SK-N-SH (cell line): ENCODE results near the gene CDH4. TPM values are rescaled to one million over a fixed set of nuclear protein-coding genes. Genes with fewer than 3 reads are reported as not detected.

ENCODE experiments used
- CTCF ChIA-PET: fragments of 300-600, 350-600 bp; formaldehyde crosslinking; extraction: SDS; loops from one replicate; lab custom pipeline; 2021; lab: Yijun Ruan, JAX
- POLR2A ChIA-PET: fragments of 350-600 bp; sonication (Branson Sonifier 250); formaldehyde crosslinking; extraction: SDS; loops from one replicate; lab custom pipeline; 2020; ENCODE audit warnings: antibody characterized with exemption, inconsistent platforms; lab: Yijun Ruan, JAX
- DNase-seq: peaks from one replicate; pipeline ENCODE4 v3.0.0; 2012
- H2AFZ ChIP-seq: fragments of 200-600 bp; sonication (generic); 2 replicates; pipeline ENCODE4 v1.8.1; 2016; ENCODE audit warnings: antibody characterized with exemption, mild to moderate bottlenecking, low read depth
- H3F3A ChIP-seq: fragments of 200-600 bp; sonication (generic); replicated peaks from 2 replicates; pipeline ENCODE3; 2016; ENCODE audit warnings: antibody characterized with exemption, mild to moderate bottlenecking; ENCODE audit not compliant: insufficient read depth
- H3K27ac ChIP-seq, 2 experiments: fragments of 200-500 bp in 1 of 2; fragments of 200-600 bp in 1 of 2; sonication (Bioruptor generic) in 1 of 2; sonication (generic), shearing (Covaris generic) in 1 of 2; 2 replicates each; pipeline versions ENCODE4 v1.5.1 to v1.6.1; 2014 to 2016; ENCODE audit warnings: low read depth in 2 of 2, inconsistent platforms in 1 of 2, low read length in 1 of 2, mild to moderate bottlenecking in 1 of 2, mixed read lengths in 1 of 2
- H3K27me3 ChIP-seq: fragments of 200-600 bp; sonication (generic), shearing (Covaris generic); 2 replicates; pipeline ENCODE4 v1.6.1; 2016; ENCODE audit warnings: mixed run types; ENCODE audit not compliant: insufficient read depth
- H3K36me3 ChIP-seq, 2 experiments: fragments of 200-500 bp in 1 of 2; fragments of 200-600 bp in 1 of 2; sonication (Bioruptor generic) in 1 of 2; sonication (generic) in 1 of 2; replicated peaks in 1 of 2; 2 replicates each; pipeline versions ENCODE3 to v1.5.1; 2014 to 2016; ENCODE audit warnings: low read length in 1 of 2, mild to moderate bottlenecking in 1 of 2; ENCODE audit not compliant: insufficient read depth in 2 of 2, control insufficient read depth in 1 of 2
- H3K4me1 ChIP-seq, 2 experiments: fragments of 200-500 bp in 1 of 2; fragments of 200-600 bp in 1 of 2; sonication (Bioruptor generic) in 1 of 2; sonication (generic), shearing (Covaris generic) in 1 of 2; 2 replicates each; pipeline versions ENCODE4 v1.5.1 to v1.6.1; 2014 to 2016; ENCODE audit warnings: low read depth in 1 of 2, low read length in 1 of 2, mixed run types in 1 of 2; ENCODE audit not compliant: insufficient read depth in 2 of 2, control insufficient read depth in 1 of 2
- H3K4me2 ChIP-seq: fragments of 200-600 bp; sonication (generic), shearing (Covaris generic); 2 replicates; pipeline ENCODE4 v1.6.1; 2017; ENCODE audit warnings: mixed run types
- H3K4me3 ChIP-seq, 2 experiments: fragments of 200-500 bp in 1 of 2; fragments of 200-600 bp in 1 of 2; sonication (Bioruptor generic) in 1 of 2; sonication (generic), shearing (Covaris generic) in 1 of 2; 2 replicates each; pipeline versions ENCODE4 v1.5.1 to v1.8.1; 2014 to 2016; ENCODE audit warnings: low read depth in 2 of 2, inconsistent platforms in 1 of 2, low read length in 1 of 2, mild to moderate bottlenecking in 1 of 2, mixed read lengths in 1 of 2, moderate library complexity in 1 of 2
- H3K79me2 ChIP-seq: fragments of 200-600 bp; sonication (generic); 2 replicates; pipeline ENCODE4 v1.8.1; 2017; ENCODE audit warnings: mild to moderate bottlenecking; ENCODE audit not compliant: insufficient read depth
- H3K9ac ChIP-seq: fragments of 200-600 bp; sonication (generic); 2 replicates; pipeline ENCODE4 v1.6.1; 2017; ENCODE audit warnings: mixed run types
- H3K9me2 ChIP-seq: fragments of 200-600 bp; sonication (generic); 2 replicates; pipeline ENCODE4 v1.6.1; 2017; ENCODE audit warnings: mixed run types
- H3K9me3 ChIP-seq: fragments of 200-600 bp; sonication (generic); 2 replicates; pipeline ENCODE4 v1.6.1; 2017; ENCODE audit warnings: mixed run types, mild to moderate bottlenecking, moderate library complexity
- H4K20me1 ChIP-seq: fragments of 200-600 bp; sonication (generic); 2 replicates; pipeline ENCODE4 v1.6.1; 2017; ENCODE audit warnings: mild to moderate bottlenecking, mixed run types; ENCODE audit not compliant: insufficient read depth
- CHD2 ChIP-seq: fragments of 150-350 bp; IDR thresholded peaks from 2 replicates; pipeline ENCODE4 v1.6.1; 2018; ENCODE audit warnings: low read length; ENCODE audit not compliant: partially characterized antibody
- ELF1 ChIP-seq: IDR thresholded peaks from 2 replicates; pipeline ENCODE4 v1.4.0; 2012
- EZH2phosphoT487 ChIP-seq: fragments of 200-600 bp; sonication (generic); IDR thresholded peaks from 2 replicates; pipeline ENCODE4 v1.6.1; 2017; ENCODE audit warnings: low read depth, mixed run types, mild to moderate bottlenecking, antibody characterized with exemption, moderate library complexity, borderline replicate concordance
- FOSL2 ChIP-seq: IDR thresholded peaks from 2 replicates; pipeline ENCODE4 v1.4.0; 2012; ENCODE audit warnings: low read depth, mild to moderate bottlenecking, moderate library complexity, borderline replicate concordance
- FOXJ3 ChIP-seq: sonication (generic); formaldehyde crosslinking; IDR thresholded peaks from 2 replicates; pipeline ENCODE4 v1.5.1; 2020; ENCODE audit warnings: mild to moderate bottlenecking, missing genetic modification reagents
- FOXM1 ChIP-seq: IDR thresholded peaks from 2 replicates; pipeline ENCODE4 v1.4.0; 2012; ENCODE audit warnings: low read depth, mild to moderate bottlenecking
- GABPA ChIP-seq: IDR thresholded peaks from 2 replicates; pipeline ENCODE4 v1.4.0; 2012; ENCODE audit warnings: low read depth, mild to moderate bottlenecking
- GATA2 ChIP-seq: sonication (generic); formaldehyde crosslinking; IDR thresholded peaks from 2 replicates; pipeline ENCODE4 v1.5.0; 2020; ENCODE audit warnings: mild to moderate bottlenecking, missing genetic modification reagents
- MXI1 ChIP-seq: IDR thresholded peaks from 2 replicates; pipeline ENCODE4 v1.6.1; 2012; ENCODE audit warnings: mild to moderate bottlenecking, low read depth, low read length, improper control_type of control experiment
- NFIC ChIP-seq: IDR thresholded peaks from 2 replicates; pipeline ENCODE4 v1.4.0; 2012; ENCODE audit warnings: borderline replicate concordance
- NRF1 ChIP-seq: IDR thresholded peaks from 2 replicates; pipeline ENCODE4 v1.6.1; 2012; ENCODE audit warnings: low read depth, mild to moderate bottlenecking, low read length
- RCOR1 ChIP-seq: fragments of 150-350 bp; IDR thresholded peaks from 2 replicates; pipeline ENCODE4 v1.6.1; 2017; ENCODE audit warnings: antibody characterized with exemption, low read length
- RFX5 ChIP-seq: IDR thresholded peaks from 2 replicates; pipeline ENCODE4 v1.6.1; 2012; ENCODE audit warnings: mild to moderate bottlenecking, improper control_type of control experiment, low read length
- RXRA ChIP-seq: IDR thresholded peaks from 2 replicates; pipeline ENCODE4 v1.4.0; 2012; ENCODE audit warnings: low read depth, mild to moderate bottlenecking, borderline replicate concordance
- SMC3 ChIP-seq: IDR thresholded peaks from 2 replicates; pipeline ENCODE4 v1.6.1; 2012; ENCODE audit warnings: low read depth, low read length, improper control_type of control experiment
- TCF12 ChIP-seq: IDR thresholded peaks from 2 replicates; pipeline ENCODE4 v1.4.0; 2012
- WGBS: methylation state at CpG from one replicate; pipeline ENCODE4 v1.1.6; 2017; ENCODE audit warnings: low lambda C conversion rate; 5-methylcytosine and 5-hydroxymethylcytosine counted together
- polyA plus RNA-seq, 3 experiments: library from polyadenylated mRNA; depleted of rRNA; stranded (reverse); fragments of >200 nt; gene quantifications; 2 replicates each; pipeline ENCODE4 v1.2.3, GENCODE V29; 2012
- TF ChIP-seq, protein P1 (sequence below): IDR thresholded peaks from 2 replicates; pipeline ENCODE4 v1.6.1; 2012; ENCODE audit warnings: mild to moderate bottlenecking, low read depth, low read length, moderate library complexity
- TF ChIP-seq, protein P2 (sequence below): IDR thresholded peaks from 2 replicates; pipeline ENCODE4 v1.4.0; 2012; ENCODE audit warnings: low read depth

CDH4 gene
- polyA plus RNA-seq, 1 of the 3 experiments (the other 2 are of a cell fraction): not detected

DNA sequence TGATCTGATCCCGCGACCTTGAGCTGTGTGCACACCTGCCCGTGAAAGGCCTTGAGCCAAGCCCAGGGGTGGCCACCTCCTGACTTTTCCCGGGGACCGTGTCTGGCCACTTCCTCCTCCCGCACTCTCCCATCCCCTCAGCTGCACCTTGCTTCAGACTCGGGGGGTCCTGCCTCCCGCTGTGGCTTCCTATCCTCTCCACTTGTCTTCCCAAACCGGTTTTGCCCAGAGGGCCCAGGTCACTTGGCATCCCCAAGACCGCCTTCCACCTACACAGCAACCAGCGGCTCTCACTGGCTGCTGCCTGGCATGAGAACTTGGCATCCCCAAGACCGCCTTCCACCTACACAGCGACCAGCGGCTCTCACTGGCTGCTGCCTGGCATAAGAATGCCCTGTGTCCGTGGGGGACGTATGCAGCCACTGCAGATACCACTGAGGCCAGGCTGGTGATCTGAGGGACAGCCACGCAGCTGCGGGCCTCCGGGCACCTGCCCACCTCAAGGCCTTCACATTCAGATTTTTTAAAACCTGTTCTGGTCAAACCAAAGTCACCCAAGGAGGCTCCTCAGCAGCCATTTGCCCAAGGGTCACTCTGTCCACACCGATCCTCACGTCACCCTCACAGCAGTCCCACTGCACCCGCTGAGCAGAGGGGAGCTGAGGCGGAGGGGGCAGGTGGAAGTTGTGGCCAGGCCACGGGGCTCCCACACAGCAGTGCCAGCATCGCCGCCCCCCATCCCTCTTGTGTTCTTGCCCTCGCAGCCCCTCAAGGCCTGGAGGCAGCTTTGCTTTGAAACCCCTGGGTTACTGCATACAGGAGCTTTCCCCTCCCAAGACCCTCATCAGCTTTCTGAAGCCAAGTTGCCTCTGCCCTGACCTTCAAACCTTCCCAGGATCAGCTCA lies 568.1 kb downstream of the CDH4 start (continued):
- TF ChIP-seq, protein P1, sequence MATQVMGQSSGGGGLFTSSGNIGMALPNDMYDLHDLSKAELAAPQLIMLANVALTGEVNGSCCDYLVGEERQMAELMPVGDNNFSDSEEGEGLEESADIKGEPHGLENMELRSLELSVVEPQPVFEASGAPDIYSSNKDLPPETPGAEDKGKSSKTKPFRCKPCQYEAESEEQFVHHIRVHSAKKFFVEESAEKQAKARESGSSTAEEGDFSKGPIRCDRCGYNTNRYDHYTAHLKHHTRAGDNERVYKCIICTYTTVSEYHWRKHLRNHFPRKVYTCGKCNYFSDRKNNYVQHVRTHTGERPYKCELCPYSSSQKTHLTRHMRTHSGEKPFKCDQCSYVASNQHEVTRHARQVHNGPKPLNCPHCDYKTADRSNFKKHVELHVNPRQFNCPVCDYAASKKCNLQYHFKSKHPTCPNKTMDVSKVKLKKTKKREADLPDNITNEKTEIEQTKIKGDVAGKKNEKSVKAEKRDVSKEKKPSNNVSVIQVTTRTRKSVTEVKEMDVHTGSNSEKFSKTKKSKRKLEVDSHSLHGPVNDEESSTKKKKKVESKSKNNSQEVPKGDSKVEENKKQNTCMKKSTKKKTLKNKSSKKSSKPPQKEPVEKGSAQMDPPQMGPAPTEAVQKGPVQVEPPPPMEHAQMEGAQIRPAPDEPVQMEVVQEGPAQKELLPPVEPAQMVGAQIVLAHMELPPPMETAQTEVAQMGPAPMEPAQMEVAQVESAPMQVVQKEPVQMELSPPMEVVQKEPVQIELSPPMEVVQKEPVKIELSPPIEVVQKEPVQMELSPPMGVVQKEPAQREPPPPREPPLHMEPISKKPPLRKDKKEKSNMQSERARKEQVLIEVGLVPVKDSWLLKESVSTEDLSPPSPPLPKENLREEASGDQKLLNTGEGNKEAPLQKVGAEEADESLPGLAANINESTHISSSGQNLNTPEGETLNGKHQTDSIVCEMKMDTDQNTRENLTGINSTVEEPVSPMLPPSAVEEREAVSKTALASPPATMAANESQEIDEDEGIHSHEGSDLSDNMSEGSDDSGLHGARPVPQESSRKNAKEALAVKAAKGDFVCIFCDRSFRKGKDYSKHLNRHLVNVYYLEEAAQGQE: no peak
- no peak for TF ChIP-seq NFIC

DNA sequence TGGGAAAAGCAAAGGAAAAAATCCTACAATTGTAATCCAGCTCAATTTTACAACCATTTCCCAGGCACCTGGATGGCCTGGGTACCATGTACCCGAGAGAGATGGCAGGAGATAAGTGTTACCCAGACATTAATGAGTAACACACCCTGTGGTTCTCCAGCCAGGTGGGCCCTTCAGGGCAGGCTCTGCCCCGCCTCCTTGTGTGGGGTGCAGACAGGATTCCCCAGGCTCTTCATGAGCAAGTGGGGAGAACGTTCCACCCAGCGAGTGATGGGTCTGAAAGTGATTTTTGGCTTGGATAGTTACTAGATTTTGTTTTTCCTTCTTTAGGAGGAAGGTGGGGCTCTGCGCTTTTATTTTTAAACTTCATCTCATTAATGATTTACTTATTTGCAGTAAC lies 569.7 kb downstream of the CDH4 start:
- Histone ChIP-seq H3K4me1 (no peaks in the 10 kb centered on the region), H3K79me2 (no peaks in the 10 kb centered on the region), H3F3A (no peaks in the 10 kb centered on the region), H3K36me3 (no peaks in the 10 kb centered on the region), H3K4me2 (no peak overlapping the region), H3K9me2 (no peaks in the 10 kb centered on the region), H3K9ac (no peak overlapping the region), H3K9me3 (no peaks in the 10 kb centered on the region), H4K20me1 (no peaks in the 10 kb centered on the region), H3K27me3 (no peaks in the 10 kb centered on the region), H2AFZ (no peak overlapping the region), H3K4me3 (no peak overlapping the region), H3K27ac (no peak overlapping the region)
- POLR2A ChIA-PET: no interaction called here
- no peak for TF ChIP-seq CHD2
- TF ChIP-seq TCF12: no peak
- no peak for TF ChIP-seq NFIC
- no peak for TF ChIP-seq RXRA
- no peak for TF ChIP-seq FOXJ3 (CRISPR knock-in tag)
- TF ChIP-seq ELF1: no peak
- TF ChIP-seq, protein P2, sequence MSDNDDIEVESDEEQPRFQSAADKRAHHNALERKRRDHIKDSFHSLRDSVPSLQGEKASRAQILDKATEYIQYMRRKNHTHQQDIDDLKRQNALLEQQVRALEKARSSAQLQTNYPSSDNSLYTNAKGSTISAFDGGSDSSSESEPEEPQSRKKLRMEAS: no peak
- TF ChIP-seq FOXM1: no peak
- no peak for TF ChIP-seq FOSL2
- TF ChIP-seq EZH2phosphoT487: no peak
- TF ChIP-seq RCOR1: no peak
- no peak for TF ChIP-seq GABPA
- no peak for TF ChIP-seq GATA2 (CRISPR knock-in tag)
- TF ChIP-seq RFX5: no peak
- TF ChIP-seq NRF1: no peak
- TF ChIP-seq MXI1: no peak
- TF ChIP-seq SMC3: no peak
- CTCF ChIA-PET: no interaction called here
- no peak for DNase-seq
- WGBS: 35% methylated on average over 4 of the region's 5 CpGs
